K562 (cell line): Measurements from ENCODE around the gene RUNX1. TPM values are rescaled to one million over a fixed set of nuclear protein-coding genes. Genes with fewer than 3 reads are reported as not detected.

Experiments
- CBX8 ChIP-seq: fragments of 200-600 bp; sonication (generic); IDR thresholded peaks from 2 replicates; pipeline ENCODE4 v1.6.1; 2012; ENCODE audit warnings: borderline replicate concordance, mixed run types, low read depth, mild to moderate bottlenecking, moderate library complexity, mixed read lengths, low read length, control low read depth, inconsistent platforms; ENCODE audit not compliant: poor library complexity, severe bottlenecking; ENCODE audit errors: extremely low read depth
- CREB3L1 ChIP-seq: fragments of 450-650 bp; IDR thresholded peaks from 2 replicates; pipeline ENCODE4 v1.6.1; 2014; ENCODE audit warnings: low read depth, mild to moderate bottlenecking, moderate library complexity, borderline replicate concordance
- EZH2 ChIP-seq: IDR thresholded peaks from 2 replicates; pipeline ENCODE4 v1.6.1; 2012; ENCODE audit warnings: low read depth, mild to moderate bottlenecking, inconsistent platforms, low read length, borderline replicate concordance
- FOXK2 ChIP-seq, 2 experiments: fragments of 450-650 bp; IDR thresholded peaks in 1 of 2; conservative IDR thresholded peaks in 1 of 2; 2 replicates each; pipeline ENCODE4 v1.6.1; 2016; ENCODE audit warnings: low read depth in 2 of 2, mild to moderate bottlenecking in 1 of 2
- GTF3C2 ChIP-seq: IDR thresholded peaks from 3 replicates; pipeline ENCODE4 v1.6.1; 2011; ENCODE audit warnings: borderline replicate concordance, mild to moderate bottlenecking, moderate library complexity; ENCODE audit not compliant: insufficient read length; ENCODE audit errors: extremely low read depth
- HLTF ChIP-seq: fragments of 450-650 bp; IDR thresholded peaks from 2 replicates; pipeline ENCODE4 v1.6.1; 2016
- ILK ChIP-seq: fragments of 450-650 bp; IDR thresholded peaks from 2 replicates; pipeline ENCODE4 v1.6.1; 2016; ENCODE audit warnings: missing genetic modification characterization, low read depth, mild to moderate bottlenecking, missing compliant biosample characterization, moderate library complexity, borderline replicate concordance
- LARP7 ChIP-seq: fragments of 450-650 bp; IDR thresholded peaks from 2 replicates; pipeline ENCODE4 v1.6.1; 2016
- MXI1 ChIP-seq: IDR thresholded peaks from 2 replicates; pipeline ENCODE4 v1.6.1; 2011; ENCODE audit warnings: low read depth, mild to moderate bottlenecking, improper control_type of control experiment, low read length
- MYC ChIP-seq, 2 experiments: fragments of 250-450 bp in 1 of 2; sonication (Bioruptor Pico) in 1 of 2; IDR thresholded peaks; 2 replicates each; pipeline versions ENCODE4 v1.5.1 to v1.6.1; 2012 to 2021; ENCODE audit warnings: low read depth in 2 of 2, borderline replicate concordance in 1 of 2, improper control_type of control experiment in 1 of 2, low read length in 1 of 2, mild to moderate bottlenecking in 1 of 2, moderate library complexity in 1 of 2
- POLR2H ChIP-seq: IDR thresholded peaks from 2 replicates; pipeline ENCODE4 v1.6.1; 2016; ENCODE audit warnings: missing genetic modification characterization, low read depth, mild to moderate bottlenecking, control low read depth, missing compliant biosample characterization, moderate library complexity
- SMAD1 ChIP-seq: fragments of 150-350 bp; IDR thresholded peaks from 2 replicates; pipeline ENCODE4 v1.6.1; 2014; ENCODE audit warnings: low read length, low read depth; ENCODE audit not compliant: partially characterized antibody
- SP2 ChIP-seq: IDR thresholded peaks from 2 replicates; pipeline ENCODE4 v1.6.1; 2011; ENCODE audit warnings: mild to moderate bottlenecking, low read depth, low read length, moderate library complexity; ENCODE audit not compliant: poor library complexity, severe bottlenecking; ENCODE audit errors: extremely low read depth
- YBX1 ChIP-seq: fragments of 450-650 bp; IDR thresholded peaks from 2 replicates; pipeline ENCODE4 v1.7.1; 2016; ENCODE audit warnings: mild to moderate bottlenecking
- ZNF277 ChIP-seq: fragments of 250-450 bp; sonication (Bioruptor Pico); IDR thresholded peaks from 2 replicates; pipeline ENCODE4 v1.8.0; 2022; ENCODE audit warnings: inconsistent platforms, mild to moderate bottlenecking, moderate library complexity, borderline replicate concordance
- ZNF395 ChIP-seq: fragments of 200-800 bp; sonication (Bioruptor generic); IDR thresholded peaks from 2 replicates; pipeline ENCODE4 v1.6.1; 2017; ENCODE audit warnings: missing genetic modification characterization, missing compliant biosample characterization
- polyA plus RNA-seq, 8 experiments: library from polyadenylated mRNA; depleted of rRNA in 4 of 8; stranded (reverse) in 5 of 8; unstranded in 3 of 8; fragments of >200 nt; fragmentation: Nextera tagmentation in 2 of 8; fragmentation: Illumina TruSeq in 1 of 8; extraction: Ambion mirVana in 2 of 8; extraction: Trizol in 1 of 8; gene quantifications; 2 replicates each; pipeline versions ENCODE4 v1.2.1 to v1.2.3, GENCODE V29; 2011 to 2014; ENCODE audit warnings: inconsistent platforms in 1 of 8, missing spikeins in 1 of 8
- total RNA-seq, 7 experiments: library from RNA; depleted of rRNA in 6 of 7; stranded (reverse); fragments of >200 nt in 6 of 7; fragmentation: Illumina TruSeq in 2 of 7; extraction: Trizol in 2 of 7; gene quantifications; 2 replicates each; pipeline versions ENCODE4 v1.2.1 to v1.2.3, GENCODE V29; 2011 to 2021; ENCODE audit warnings: low replicate concordance in 1 of 7

The RUNX1 gene
- total and polyA plus RNA-seq, 9 of the 15 experiments (the other 6 are each of a cell fraction or from before 2014, with no cell fraction given) = 2.2 to 68.6 (median 17.8) TPM

GRCh38 chr21:35051287-35051818 is 2.3 kb upstream of the RUNX1 start (continued):
- no peak for TF ChIP-seq GTF3C2
- TF ChIP-seq FOXK2 (conservative IDR thresholded peaks at IDR 0.05 in 1 of 2, IDR thresholded peaks at IDR 0.05 in 1 of 2; ENCODE audit: low read depth in 2 of 2) = no peak
- peak; percentile 78; the same call in 1 of the 2 replicates for TF ChIP-seq ZNF395 (CRISPR knock-in tag)
- TF ChIP-seq SP2 = no peak
- TF ChIP-seq CBX8 = no peak
- no peak for TF ChIP-seq ILK (tag)
- TF ChIP-seq YBX1 = no peak
- TF ChIP-seq MXI1 = no peak
- TF ChIP-seq HLTF = no peak
- TF ChIP-seq MYC (IDR thresholded peaks at IDR 0.05; ENCODE audit: low read depth, low read length) = peak; percentile 81
- no peak; the same call in 1 of the 2 replicates for TF ChIP-seq MYC (CRISPR knock-in tag; IDR thresholded peaks at IDR 0.05; ENCODE audit: borderline replicate concordance, low read depth)
- TF ChIP-seq POLR2H (tag) = no peak; the same call in 1 of the 2 replicates
- peak; percentile 47; the same call in 1 of the 2 replicates for TF ChIP-seq CREB3L1
- TF ChIP-seq ZNF277 (CRISPR knock-in tag) = no peak
- no peak for TF ChIP-seq SMAD1
- no peak for TF ChIP-seq LARP7
- no peak for TF ChIP-seq EZH2
